ENCODE measurements around the gene C15orf61.

The C15orf61 gene

GRCh38 chr15:67521029-67521782, at the start of gene C15orf61:
C15orf61 (plus strand) TSS chr15:67521131; CDS start chr15:67521249, 118 bp downstream.
- TF ChIP-seq, protein P1, sequence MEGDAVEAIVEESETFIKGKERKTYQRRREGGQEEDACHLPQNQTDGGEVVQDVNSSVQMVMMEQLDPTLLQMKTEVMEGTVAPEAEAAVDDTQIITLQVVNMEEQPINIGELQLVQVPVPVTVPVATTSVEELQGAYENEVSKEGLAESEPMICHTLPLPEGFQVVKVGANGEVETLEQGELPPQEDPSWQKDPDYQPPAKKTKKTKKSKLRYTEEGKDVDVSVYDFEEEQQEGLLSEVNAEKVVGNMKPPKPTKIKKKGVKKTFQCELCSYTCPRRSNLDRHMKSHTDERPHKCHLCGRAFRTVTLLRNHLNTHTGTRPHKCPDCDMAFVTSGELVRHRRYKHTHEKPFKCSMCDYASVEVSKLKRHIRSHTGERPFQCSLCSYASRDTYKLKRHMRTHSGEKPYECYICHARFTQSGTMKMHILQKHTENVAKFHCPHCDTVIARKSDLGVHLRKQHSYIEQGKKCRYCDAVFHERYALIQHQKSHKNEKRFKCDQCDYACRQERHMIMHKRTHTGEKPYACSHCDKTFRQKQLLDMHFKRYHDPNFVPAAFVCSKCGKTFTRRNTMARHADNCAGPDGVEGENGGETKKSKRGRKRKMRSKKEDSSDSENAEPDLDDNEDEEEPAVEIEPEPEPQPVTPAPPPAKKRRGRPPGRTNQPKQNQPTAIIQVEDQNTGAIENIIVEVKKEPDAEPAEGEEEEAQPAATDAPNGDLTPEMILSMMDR (IDR thresholded peaks at IDR 0.05; ENCODE audit: borderline replicate concordance, insufficient read depth, low read depth, low read length), result peak; percentile 13; the same call in 1 of the 2 replicates
- H3K4me3 ChIP-seq (ENCODE audit: low read depth, low read length), result peak within 1 kb of the TSS; percentile 96

DNA sequence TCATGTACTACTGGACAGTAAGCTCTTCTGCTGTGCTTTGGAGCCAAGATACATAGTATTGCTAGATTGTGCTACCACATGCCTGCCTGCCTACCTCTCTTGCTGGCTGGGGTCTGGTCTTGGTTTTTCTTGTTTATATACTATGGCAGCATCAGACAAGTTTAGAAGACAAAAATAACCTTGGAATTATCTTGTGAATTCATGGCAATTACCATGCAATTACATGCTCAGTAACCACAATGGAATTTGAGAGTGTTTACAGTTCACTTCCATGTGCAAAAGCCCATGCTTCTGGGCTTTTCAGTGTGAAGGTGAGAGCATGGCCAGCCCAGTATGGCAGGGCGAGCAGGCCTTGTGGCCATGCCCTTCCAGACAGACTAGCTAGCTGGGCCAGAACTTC, 48.0 kb upstream of the C15orf61 start:
- H3K4me3 ChIP-seq (ENCODE audit: low read depth, low read length), result no peak overlapping the region
- TF ChIP-seq, protein P1 (IDR thresholded peaks at IDR 0.05; ENCODE audit: borderline replicate concordance, insufficient read depth, low read depth, low read length), result no peak

- no peak overlapping the region for H3K4me3 ChIP-seq (ENCODE audit: low read depth, low read length)
- TF ChIP-seq, protein P1 (IDR thresholded peaks at IDR 0.05; ENCODE audit: borderline replicate concordance, insufficient read depth, low read depth, low read length), result no peak
These were observed 46.4 kb upstream of the C15orf61 start for GRCh38 chr15:67474405-67475110.

- TF ChIP-seq, protein P1 (IDR thresholded peaks at IDR 0.05; ENCODE audit: borderline replicate concordance, insufficient read depth, low read depth, low read length), result no peak
- H3K4me3 ChIP-seq (ENCODE audit: low read depth, low read length), result no peak overlapping the region
These were observed 41.0 kb upstream of the C15orf61 start for GRCh38 chr15:67479781-67480505.

DNA sequence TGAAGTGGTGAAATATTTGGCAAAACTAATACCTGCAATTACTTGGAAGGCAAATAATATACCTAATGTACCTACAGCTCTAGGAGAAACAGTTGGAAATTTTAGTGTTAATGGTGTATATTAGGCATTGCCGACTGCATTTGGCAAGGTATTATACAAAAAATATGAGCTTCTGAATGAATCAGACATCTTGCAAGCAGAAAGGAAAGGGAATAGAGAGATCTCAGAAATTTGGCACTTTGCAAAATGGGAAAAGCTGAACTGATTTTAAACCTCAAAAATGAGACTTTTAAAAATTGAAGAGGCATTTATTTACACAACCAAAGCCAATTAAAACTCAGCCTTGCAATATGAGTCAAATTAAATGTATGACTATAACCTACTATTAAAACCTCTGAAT, 40.2 kb upstream of the C15orf61 start:
- TF ChIP-seq, protein P1 (IDR thresholded peaks at IDR 0.05; ENCODE audit: borderline replicate concordance, insufficient read depth, low read depth, low read length), result no peak
- H3K4me3 ChIP-seq (ENCODE audit: low read depth, low read length), result no peak overlapping the region

DNA sequence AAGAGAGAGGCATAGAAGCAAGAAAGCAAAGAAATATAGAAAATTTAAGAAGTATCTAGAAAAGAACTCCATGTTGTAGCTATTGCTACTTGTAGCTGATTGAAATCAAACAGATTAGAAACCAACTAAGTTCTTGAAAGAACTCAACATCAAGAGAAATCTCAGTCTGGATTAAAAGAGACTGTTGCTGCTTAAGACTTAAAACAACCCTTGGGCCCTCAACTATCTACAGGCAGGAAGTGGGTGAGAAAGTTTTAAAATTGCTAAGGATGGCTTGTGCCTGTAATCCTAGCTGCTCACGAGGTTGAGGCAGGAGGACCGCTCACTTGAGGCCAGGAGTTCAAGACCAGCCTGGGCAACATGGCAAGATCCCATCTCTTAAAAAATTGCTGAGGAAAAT, 39.3 kb upstream of the C15orf61 start:
- TF ChIP-seq, protein P1 (IDR thresholded peaks at IDR 0.05; ENCODE audit: borderline replicate concordance, insufficient read depth, low read depth, low read length), result no peak
- no peak overlapping the region for H3K4me3 ChIP-seq (ENCODE audit: low read depth, low read length)
